OCI-M2 (cell line): Measurements from ENCODE around the gene NUDT14.

Experiments used
- DNase-seq: peaks from one replicate; lab custom pipeline; 2025; ENCODE audit not compliant: unreplicated experiment; lab: John Stamatoyannopoulos, UW

The NUDT14 gene

GRCh38 chr14:105161309-105161708 is 19.8 kb downstream of the NUDT14 start:
- no peak for DNase-seq

GRCh38 chr14:105160776-105161175 is 20.3 kb downstream of the NUDT14 start:
- DNase-seq = no peak

- no peak for DNase-seq
These were observed 21.8 kb downstream of the NUDT14 start for GRCh38 chr14:105159344-105159743.

- DNase-seq = no peak
These were observed 22.3 kb downstream of the NUDT14 start for GRCh38 chr14:105158794-105159193.

- no peak for DNase-seq
These were observed 23.2 kb downstream of the NUDT14 start for GRCh38 chr14:105157872-105158271.

- DNase-seq = no peak
These were observed 24.4 kb downstream of the NUDT14 start for GRCh38 chr14:105156414-105157375.

GRCh38 chr14:105155681-105156413 is 25.3 kb downstream of the NUDT14 start:
- DNase-seq = no peak

GRCh38 chr14:105155071-105155651 is 26.0 kb downstream of the NUDT14 start:
- DNase-seq = no peak

- DNase-seq = no peak
These were observed 26.6 kb downstream of the NUDT14 start for GRCh38 chr14:105154476-105154871.

- DNase-seq = no peak
These were observed 27.2 kb downstream of the NUDT14 start for GRCh38 chr14:105153739-105154475.

GRCh38 chr14:105153331-105153731 is 27.8 kb downstream of the NUDT14 start:
- DNase-seq = no peak

- DNase-seq = no peak
These were observed 28.3 kb downstream of the NUDT14 start for GRCh38 chr14:105152794-105153241.

GRCh38 chr14:105151838-105152793 is 29.0 kb downstream of the NUDT14 start:
- DNase-seq = no peak

- DNase-seq = no peak
These were observed 29.9 kb downstream of the NUDT14 start for GRCh38 chr14:105151084-105151837.

GRCh38 chr14:105150368-105151083 is 30.6 kb downstream of the NUDT14 start:
- DNase-seq = no peak

- DNase-seq = no peak
These were observed 31.1 kb downstream of the NUDT14 start for GRCh38 chr14:105150026-105150367.

GRCh38 chr14:105149146-105149781 is 31.8 kb downstream of the NUDT14 start:
- no peak for DNase-seq

GRCh38 chr14:105148604-105149145 is 32.4 kb downstream of the NUDT14 start:
- DNase-seq = no peak
